BE2C (cell line): ENCODE results near the gene COL16A1.

ENCODE experiments used
- DNase-seq: peaks from one replicate; pipeline ENCODE4 v3.0.0-alpha.2; 2020
- H3K27me3 ChIP-seq: fragments of 250-450 bp; sonication (Bioruptor Pico); 2 replicates; pipeline ENCODE4 v1.5.1; 2020; ENCODE audit warnings: mild to moderate bottlenecking
- H3K36me3 ChIP-seq: fragments of 250-450 bp; sonication (Bioruptor Pico); 2 replicates; pipeline ENCODE4 v1.5.1; 2020; ENCODE audit warnings: mild to moderate bottlenecking
- H3K4me1 ChIP-seq: fragments of 250-450 bp; sonication (Bioruptor Pico); 2 replicates; pipeline ENCODE4 v1.5.1; 2020
- H3K4me3 ChIP-seq: 2 replicates; pipeline ENCODE4 v1.5.1; 2011; ENCODE audit warnings: low read depth, low read length
- H3K9me3 ChIP-seq: fragments of 250-450 bp; sonication (Bioruptor Pico); 2 replicates; pipeline ENCODE4 v1.5.1; 2020
- CTCF ChIP-seq: IDR thresholded peaks from 2 replicates; pipeline ENCODE4 v1.5.1; 2012; ENCODE audit warnings: mild to moderate bottlenecking, low read depth, low read length

The COL16A1 gene

GRCh38 chr1:31681415-31681814 is 22.4 kb downstream of the COL16A1 start:
- H3K4me1 ChIP-seq, result no peaks in the 10 kb centered on the region
- no peak overlapping the region for H3K4me3 ChIP-seq
- no peak for DNase-seq
- H3K9me3 ChIP-seq, result no peaks in the 10 kb centered on the region
- no peaks in the 10 kb centered on the region for H3K36me3 ChIP-seq
- TF ChIP-seq CTCF, result no peak
- no peaks in the 10 kb centered on the region for H3K27me3 ChIP-seq

GRCh38 chr1:31679676-31680230 is 24.1 kb downstream of the COL16A1 start:
- H3K4me1 ChIP-seq, result no peaks in the 10 kb centered on the region
- no peaks in the 10 kb centered on the region for H3K27me3 ChIP-seq
- H3K4me3 ChIP-seq, result no peak overlapping the region
- no peaks in the 10 kb centered on the region for H3K36me3 ChIP-seq
- no peak for TF ChIP-seq CTCF
- no peaks in the 10 kb centered on the region for H3K9me3 ChIP-seq
- no peak for DNase-seq

DNA sequence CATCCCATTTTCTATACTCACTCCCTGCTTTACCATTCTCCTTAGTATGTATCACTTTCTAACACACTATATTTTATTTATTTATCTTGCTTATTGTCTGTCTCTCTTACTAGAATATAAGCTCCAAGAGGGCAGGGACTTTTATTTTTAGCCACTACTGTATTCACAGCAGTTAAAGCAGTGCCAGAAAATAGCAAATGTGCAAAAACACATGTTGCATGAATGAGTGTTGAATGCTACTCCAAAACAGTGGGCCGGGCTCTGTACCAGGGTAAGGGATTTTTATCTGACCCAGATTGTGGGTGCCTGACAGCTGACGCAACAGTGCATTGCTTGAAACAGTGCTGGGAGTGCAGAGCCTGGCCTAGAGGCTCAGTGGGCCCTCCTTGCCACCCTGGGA is 24.7 kb downstream of the COL16A1 start:
- Histone ChIP-seq H3K27me3 (no peaks in the 10 kb centered on the region), H3K36me3 (no peaks in the 10 kb centered on the region), H3K4me3 (no peak overlapping the region), H3K4me1 (no peaks in the 10 kb centered on the region), H3K9me3 (no peaks in the 10 kb centered on the region)
- no peak for TF ChIP-seq CTCF
- no peak for DNase-seq

- no peak for DNase-seq
- Histone ChIP-seq H3K4me1 (no peaks in the 10 kb centered on the region), H3K27me3 (no peaks in the 10 kb centered on the region), H3K36me3 (no peaks in the 10 kb centered on the region), H3K4me3 (no peak overlapping the region), H3K9me3 (no peaks in the 10 kb centered on the region)
- no peak for TF ChIP-seq CTCF
Observed at GRCh38 chr1:31678681-31679080, 25.1 kb downstream of the COL16A1 start.

DNA sequence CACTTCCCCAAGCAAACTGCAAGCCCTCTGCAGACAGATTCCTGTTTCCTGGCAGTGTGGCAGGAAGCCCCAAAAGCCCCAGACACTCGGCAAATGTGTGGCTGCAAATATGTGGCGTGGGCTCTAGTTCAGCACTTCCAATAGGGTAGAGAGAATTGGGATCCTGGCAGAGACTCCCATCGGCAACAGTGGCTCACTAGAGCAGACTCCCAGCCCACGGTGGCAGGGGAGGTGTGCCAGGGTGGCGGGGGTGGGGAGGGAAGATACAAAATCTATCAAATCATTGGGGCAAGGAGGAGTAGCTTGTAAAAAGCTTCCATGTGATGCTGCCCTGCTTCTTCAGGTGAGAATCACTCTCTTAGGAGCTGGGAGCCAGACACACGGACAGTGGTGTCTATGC is 25.9 kb downstream of the COL16A1 start:
- DNase-seq, result no peak
- TF ChIP-seq CTCF, result no peak
- H3K36me3 ChIP-seq, result no peaks in the 10 kb centered on the region

DNA sequence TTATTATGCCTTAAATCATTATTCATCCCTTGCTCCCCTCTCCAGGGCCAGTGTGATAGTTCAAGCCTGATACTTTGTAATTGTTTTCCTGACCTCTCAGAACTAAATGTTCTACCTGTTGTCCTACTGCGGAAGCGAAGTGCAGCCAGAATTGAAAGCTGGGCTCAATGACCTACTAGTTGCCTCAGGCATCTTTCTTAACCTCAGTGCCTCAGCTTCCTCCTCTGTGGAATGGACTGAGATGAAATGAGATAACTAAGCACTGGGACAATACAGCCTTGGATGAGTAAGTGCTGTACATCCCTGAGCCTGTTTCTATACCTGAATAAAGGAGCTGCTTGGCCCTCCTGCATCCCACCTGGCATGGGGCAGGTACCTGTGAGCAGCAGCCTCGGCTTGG is 26.4 kb downstream of the COL16A1 start:
- Histone ChIP-seq H3K9me3 (no peaks in the 10 kb centered on the region), H3K4me1 (no peaks in the 10 kb centered on the region; the same call in 1 of the 2 replicates), H3K4me3 (no peak overlapping the region), H3K36me3 (no peaks in the 10 kb centered on the region), H3K27me3 (no peaks in the 10 kb centered on the region)
- no peak for TF ChIP-seq CTCF
- DNase-seq, result no peak

More for the DNA sequence above, 25.9 kb downstream of the COL16A1 start:
- H3K4me1 ChIP-seq, result no peaks in the 10 kb centered on the region
- H3K27me3 ChIP-seq, result no peaks in the 10 kb centered on the region
- no peak overlapping the region for H3K4me3 ChIP-seq
- H3K9me3 ChIP-seq, result no peaks in the 10 kb centered on the region
